K562 (cell line): ENCODE data around the gene STYXL1. TPM values are rescaled to one million over a fixed set of nuclear protein-coding genes. Genes with fewer than 3 reads are reported as not detected.

ENCODE experiments used
- AFF4 ChIP-seq: sonication (generic); formaldehyde crosslinking; IDR thresholded peaks from 2 replicates; pipeline ENCODE4 v1.8.0; 2023; ENCODE audit warnings: mild to moderate bottlenecking, missing genetic modification reagents
- BHLHE40 ChIP-seq: IDR thresholded peaks from 2 replicates; pipeline ENCODE4 v1.6.1; 2011; ENCODE audit warnings: low read length, improper control_type of control experiment
- ELF2 ChIP-seq: fragments of 250-450 bp; sonication (Bioruptor Pico); IDR thresholded peaks from 2 replicates; pipeline ENCODE4 v1.5.0; 2021; ENCODE audit warnings: mild to moderate bottlenecking
- ERF ChIP-seq: fragments of 450-650 bp; formaldehyde crosslinking; IDR thresholded peaks from 2 replicates; pipeline ENCODE4 v1.4.0; 2020; ENCODE audit warnings: mild to moderate bottlenecking, mixed read lengths
- HMG20B ChIP-seq: fragments of 250-450 bp; sonication (Bioruptor Pico); IDR thresholded peaks from 2 replicates; pipeline ENCODE4 v1.5.0; 2021; ENCODE audit warnings: mild to moderate bottlenecking
- KDM1A ChIP-seq, 2 experiments: fragments of 450-650 bp; IDR thresholded peaks; 2 replicates each; pipeline ENCODE4 v1.6.1; 2016; ENCODE audit warnings: mild to moderate bottlenecking in 2 of 2
- MIER1 ChIP-seq: fragments of 450-650 bp; IDR thresholded peaks from 2 replicates; pipeline ENCODE4 v1.6.1; 2016; ENCODE audit warnings: antibody characterized with exemption, mild to moderate bottlenecking, low read depth
- MYC ChIP-seq, 2 experiments: fragments of 250-450 bp in 1 of 2; sonication (Bioruptor Pico) in 1 of 2; IDR thresholded peaks; 2 replicates each; pipeline versions ENCODE4 v1.5.1 to v1.6.1; 2012 to 2021; ENCODE audit warnings: low read depth in 2 of 2, borderline replicate concordance in 1 of 2, improper control_type of control experiment in 1 of 2, low read length in 1 of 2, mild to moderate bottlenecking in 1 of 2, moderate library complexity in 1 of 2
- PHB ChIP-seq: fragments of 250-450 bp; sonication (Bioruptor Pico); IDR thresholded peaks from 2 replicates; pipeline ENCODE4 v1.5.0; 2021
- PREB ChIP-seq: sonication (generic); formaldehyde crosslinking; IDR thresholded peaks from 2 replicates; pipeline ENCODE4 v1.8.1; 2023; ENCODE audit warnings: mild to moderate bottlenecking, missing genetic modification reagents
- RBBP5 ChIP-seq: fragments of 200-600 bp; sonication (generic); IDR thresholded peaks from 2 replicates; pipeline ENCODE4 v1.6.1; 2012; ENCODE audit warnings: borderline replicate concordance, mild to moderate bottlenecking, low read length, control low read depth, inconsistent platforms; ENCODE audit not compliant: insufficient read depth, poor library complexity, severe bottlenecking
- THAP12 ChIP-seq: fragments of 250-450 bp; sonication (Bioruptor Pico); IDR thresholded peaks from 2 replicates; pipeline ENCODE4 v1.9.0; 2021; ENCODE audit warnings: mild to moderate bottlenecking, inconsistent platforms
- ZNF398 ChIP-seq: fragments of 250-450 bp; sonication (Bioruptor Pico); IDR thresholded peaks from 2 replicates; pipeline ENCODE4 v1.8.0; 2021; ENCODE audit warnings: moderate library complexity, mild to moderate bottlenecking, inconsistent platforms
- polyA plus RNA-seq, 8 experiments: library from polyadenylated mRNA; depleted of rRNA in 4 of 8; stranded (reverse) in 5 of 8; unstranded in 3 of 8; fragments of >200 nt; fragmentation: Nextera tagmentation in 2 of 8; fragmentation: Illumina TruSeq in 1 of 8; extraction: Ambion mirVana in 2 of 8; extraction: Trizol in 1 of 8; gene quantifications; 2 replicates each; pipeline versions ENCODE4 v1.2.1 to v1.2.3, GENCODE V29; 2011 to 2014; ENCODE audit warnings: inconsistent platforms in 1 of 8, missing spikeins in 1 of 8
- total RNA-seq, 7 experiments: library from RNA; depleted of rRNA in 6 of 7; stranded (reverse); fragments of >200 nt in 6 of 7; fragmentation: Illumina TruSeq in 2 of 7; extraction: Trizol in 2 of 7; gene quantifications; 2 replicates each; pipeline versions ENCODE4 v1.2.1 to v1.2.3, GENCODE V29; 2011 to 2021; ENCODE audit warnings: low replicate concordance in 1 of 7

Gene STYXL1
- total and polyA plus RNA-seq, 9 of the 15 experiments (the other 6 are each of a cell fraction or from before 2014, with no cell fraction given), result 36.5 to 97.2 (median 49.9) TPM

- peak; percentile 55; the same call in 1 of the 2 replicates for TF ChIP-seq AFF4 (CRISPR knock-in tag)
- no peak for TF ChIP-seq ELF2 (CRISPR knock-in tag)
- peak; percentile 81; the same call in 1 of the 2 replicates for TF ChIP-seq PREB (CRISPR knock-in tag)
- TF ChIP-seq HMG20B (CRISPR knock-in tag), result 0 out of 2 replicates have a peak, but pooled peaks have one; percentile 4
- 0 out of 2 replicates have a peak, but pooled peaks have one; percentile 49 for TF ChIP-seq ERF (CRISPR knock-in tag)
- TF ChIP-seq ZNF398 (CRISPR knock-in tag), result no peak
- TF ChIP-seq PHB, result 0 out of 2 replicates have a peak, but pooled peaks have one; percentile 15
- no peak for TF ChIP-seq MIER1
- peak in 1 of 2 experiments; percentile 54; a peak in 1 of 4 replicates for TF ChIP-seq KDM1A (IDR thresholded peaks at IDR 0.05)
- TF ChIP-seq BHLHE40, result peak; percentile 68
- TF ChIP-seq THAP12, result peak; percentile 6; the same call in 1 of the 2 replicates
- peak; percentile 16 for TF ChIP-seq RBBP5
- TF ChIP-seq MYC (IDR thresholded peaks at IDR 0.05; ENCODE audit: low read depth, low read length), result no peak
- TF ChIP-seq MYC (CRISPR knock-in tag; IDR thresholded peaks at IDR 0.05; ENCODE audit: borderline replicate concordance, low read depth), result peak; percentile 62; the same call in 1 of the 2 replicates
These were observed 54.0 kb downstream of the STYXL1 start (continued) for GRCh38 chr7:75993689-75994387.
